OCI-LY3 (cell line): Measurements from ENCODE around the gene SSBP2.

Experiments used
- EZH2phosphoT487 ChIP-seq: fragments of 200-600 bp; shearing (Covaris generic); IDR thresholded peaks from 2 replicates; pipeline ENCODE4 v1.6.1; 2018; ENCODE audit warnings: antibody characterized with exemption, mixed run types, low read depth
- TF ChIP-seq, protein P1 (sequence below): fragments of 200-600, 300-600 bp; sonication (generic); IDR thresholded peaks from 2 replicates; pipeline ENCODE4 v1.5.1; 2014; ENCODE audit warnings: antibody characterized with exemption, low read length, low read depth

DNA sequence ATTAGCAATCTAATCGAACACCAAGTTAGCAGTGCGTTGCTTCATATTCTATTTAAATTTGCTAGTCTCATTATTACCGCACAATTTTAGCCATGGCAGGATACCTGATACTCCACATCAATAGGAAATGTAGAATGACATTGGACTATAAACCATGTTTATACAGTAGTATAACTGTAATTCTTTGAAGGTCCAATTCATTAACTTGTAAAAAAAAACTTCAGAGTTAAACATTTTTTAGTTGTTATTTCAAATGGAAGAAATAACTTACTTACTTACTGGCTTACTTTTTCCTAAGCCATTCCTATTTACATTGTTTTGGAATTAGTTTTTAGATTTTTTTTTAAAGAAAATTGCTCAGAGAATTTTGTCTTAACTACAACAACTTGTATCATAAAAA, 321.5 kb downstream of the SSBP2 start:
- TF ChIP-seq EZH2phosphoT487 = no peak
- TF ChIP-seq, protein P1, sequence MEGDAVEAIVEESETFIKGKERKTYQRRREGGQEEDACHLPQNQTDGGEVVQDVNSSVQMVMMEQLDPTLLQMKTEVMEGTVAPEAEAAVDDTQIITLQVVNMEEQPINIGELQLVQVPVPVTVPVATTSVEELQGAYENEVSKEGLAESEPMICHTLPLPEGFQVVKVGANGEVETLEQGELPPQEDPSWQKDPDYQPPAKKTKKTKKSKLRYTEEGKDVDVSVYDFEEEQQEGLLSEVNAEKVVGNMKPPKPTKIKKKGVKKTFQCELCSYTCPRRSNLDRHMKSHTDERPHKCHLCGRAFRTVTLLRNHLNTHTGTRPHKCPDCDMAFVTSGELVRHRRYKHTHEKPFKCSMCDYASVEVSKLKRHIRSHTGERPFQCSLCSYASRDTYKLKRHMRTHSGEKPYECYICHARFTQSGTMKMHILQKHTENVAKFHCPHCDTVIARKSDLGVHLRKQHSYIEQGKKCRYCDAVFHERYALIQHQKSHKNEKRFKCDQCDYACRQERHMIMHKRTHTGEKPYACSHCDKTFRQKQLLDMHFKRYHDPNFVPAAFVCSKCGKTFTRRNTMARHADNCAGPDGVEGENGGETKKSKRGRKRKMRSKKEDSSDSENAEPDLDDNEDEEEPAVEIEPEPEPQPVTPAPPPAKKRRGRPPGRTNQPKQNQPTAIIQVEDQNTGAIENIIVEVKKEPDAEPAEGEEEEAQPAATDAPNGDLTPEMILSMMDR = no peak
